ENCODE data around the gene GLI2. TPM values are rescaled to one million over a fixed set of nuclear protein-coding genes. Genes with fewer than 3 reads are reported as not detected.

The GLI2 gene
- total and polyA plus RNA-seq, 7 experiments from 2014 or later = 1.6 TPM; not detected in 6

DNA sequence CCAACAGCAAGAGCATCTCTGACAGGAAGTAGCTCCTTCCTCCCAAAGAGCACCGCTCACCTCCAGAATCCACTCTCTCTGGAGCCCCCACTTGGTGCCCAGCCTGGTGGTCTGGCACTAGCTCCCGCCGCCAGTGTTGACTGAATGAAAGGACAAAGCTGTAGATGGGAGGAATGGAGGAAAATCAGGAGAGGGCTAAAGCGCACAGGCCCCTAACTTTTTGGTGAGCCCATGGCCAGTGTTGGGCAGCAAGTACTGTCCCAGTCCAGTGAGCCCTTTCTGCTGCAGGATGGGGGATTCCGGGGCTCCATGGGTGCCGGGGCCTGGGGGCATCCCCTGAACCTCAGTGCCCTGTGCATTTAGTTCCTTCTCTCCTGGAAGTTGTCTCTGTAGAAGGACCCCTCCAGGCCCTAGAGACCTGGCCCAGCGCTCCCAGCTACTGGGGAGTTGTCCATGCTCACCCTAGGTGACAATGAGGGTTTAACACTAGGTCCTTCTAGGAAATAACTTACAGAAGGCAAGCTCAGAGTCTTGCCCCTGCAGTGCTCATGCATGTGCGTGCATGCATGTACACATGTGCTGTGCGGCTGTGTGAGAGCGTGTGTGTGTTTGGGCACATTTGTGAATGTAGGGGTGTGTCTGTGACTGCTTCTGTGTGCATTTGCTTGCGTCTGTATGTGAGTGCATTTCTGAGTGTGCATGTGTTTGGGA, 33.6 kb downstream of the GLI2 start:
- no peak overlapping the region for H3K4me3 ChIP-seq (ENCODE audit: low read length)
- Mint-ChIP-seq H3K4me1 (peaks cover 0 to 2% (median 0%) of the 10 kb centered on the region in 7 donors), H3K36me3 (no peaks in the 10 kb centered on the region), H3K4me3 (no peak overlapping the region), H3K9me3 (no peaks in the 10 kb centered on the region), H3K27ac (no peak overlapping the region), H3K27me3 (no peaks in the 10 kb centered on the region)
- H3K4me1 ChIP-seq (ENCODE audit: control insufficient read depth in 2 of 2, insufficient read depth in 2 of 2, low read length in 2 of 2) = no peaks in the 10 kb centered on the region
- H3K9me3 ChIP-seq (ENCODE audit: control insufficient read depth in 2 of 3, low read length in 3 of 3) = no peaks in the 10 kb centered on the region
- no peak for DNase-seq
- intact Hi-C loops (cut with micrococcal nuclease) = no loop called here
- H3K36me3 ChIP-seq (ENCODE audit: control insufficient read depth in 2 of 3, insufficient read depth in 3 of 3, low read length in 3 of 3) = no peaks in the 10 kb centered on the region
- no peaks in the 10 kb centered on the region for H3K27me3 ChIP-seq (ENCODE audit: control insufficient read depth in 2 of 2, insufficient read depth in 2 of 2, low read length in 2 of 2)
- H3K27ac ChIP-seq (ENCODE audit: low read depth, low read length) = no peak overlapping the region
- no peak for ATAC-seq
- POLR2A ChIA-PET = no interaction called here
- CTCF ChIA-PET = no interaction called here

DNA sequence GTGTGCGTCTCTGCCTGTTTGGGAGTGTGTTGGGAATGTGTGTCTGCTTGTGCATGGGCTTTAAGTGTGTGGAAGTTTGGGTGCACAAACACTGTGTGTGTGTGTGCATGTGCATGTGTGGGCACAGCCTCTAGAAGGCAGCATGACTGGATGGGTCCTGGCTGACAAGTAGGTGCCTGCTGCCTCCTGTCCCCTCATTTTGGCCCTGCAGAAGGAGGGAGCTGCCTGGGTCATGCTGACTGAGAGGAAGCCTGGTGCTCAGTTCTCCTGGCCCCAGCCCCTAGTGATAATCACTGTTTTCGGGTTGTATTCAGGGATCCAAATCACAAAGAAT, 34.1 kb downstream of the GLI2 start:
- no peak overlapping the region for H3K4me3 Mint-ChIP-seq
- ChIA-PET POLR2A (no interaction called here), CTCF (no interaction called here)
- no peak for DNase-seq
- no peaks in the 10 kb centered on the region for H3K36me3 Mint-ChIP-seq
- peaks cover 0 to 2% (median 0%) of the 10 kb centered on the region in 7 donors for H3K4me1 Mint-ChIP-seq
- no peaks in the 10 kb centered on the region for H3K4me1 ChIP-seq (ENCODE audit: control insufficient read depth in 2 of 2, insufficient read depth in 2 of 2, low read length in 2 of 2)
- H3K4me3 ChIP-seq (ENCODE audit: low read length) = no peak overlapping the region
- intact Hi-C loops (cut with micrococcal nuclease) = no loop called here
- no peaks in the 10 kb centered on the region for H3K27me3 Mint-ChIP-seq
- no peak overlapping the region for H3K27ac ChIP-seq (ENCODE audit: low read depth, low read length)
- no peak overlapping the region for H3K27ac Mint-ChIP-seq
- no peaks in the 10 kb centered on the region for H3K36me3 ChIP-seq (ENCODE audit: control insufficient read depth in 2 of 3, insufficient read depth in 3 of 3, low read length in 3 of 3)
- no peaks in the 10 kb centered on the region for H3K27me3 ChIP-seq (ENCODE audit: control insufficient read depth in 2 of 2, insufficient read depth in 2 of 2, low read length in 2 of 2)
- H3K9me3 Mint-ChIP-seq = no peaks in the 10 kb centered on the region
- no peak for ATAC-seq
- H3K9me3 ChIP-seq (ENCODE audit: control insufficient read depth in 2 of 3, low read length in 3 of 3) = no peaks in the 10 kb centered on the region

DNA sequence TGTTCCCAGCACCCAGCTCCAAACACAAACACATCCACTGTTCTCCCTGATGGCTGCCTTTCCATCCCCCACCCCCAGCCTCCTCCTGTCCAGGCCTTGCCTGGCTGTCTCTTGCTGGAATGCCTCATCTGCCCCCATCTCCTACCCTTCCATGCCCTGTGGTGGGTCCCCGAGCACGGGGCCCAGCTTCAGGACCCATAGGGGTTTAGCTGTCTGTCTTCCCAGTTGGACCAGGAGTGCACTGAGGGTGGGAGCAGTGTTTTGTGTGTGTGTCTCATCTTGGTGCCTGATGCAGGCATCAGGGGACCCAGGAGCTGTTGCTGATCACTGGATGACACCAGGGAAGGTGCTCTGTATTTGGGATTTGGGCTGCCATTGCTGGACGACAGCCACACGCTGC, 34.5 kb downstream of the GLI2 start:
- H3K27me3 Mint-ChIP-seq = no peaks in the 10 kb centered on the region
- no peaks in the 10 kb centered on the region for H3K9me3 Mint-ChIP-seq
- H3K4me3 Mint-ChIP-seq = no peak overlapping the region
- intact Hi-C loops (cut with micrococcal nuclease) = no loop called here
- Histone ChIP-seq H3K36me3 (ENCODE audit: control insufficient read depth in 2 of 3, insufficient read depth in 3 of 3, low read length in 3 of 3) (no peaks in the 10 kb centered on the region), H3K4me1 (ENCODE audit: control insufficient read depth in 2 of 2, insufficient read depth in 2 of 2, low read length in 2 of 2) (no peaks in the 10 kb centered on the region), H3K27me3 (ENCODE audit: control insufficient read depth in 2 of 2, insufficient read depth in 2 of 2, low read length in 2 of 2) (no peaks in the 10 kb centered on the region), H3K4me3 (ENCODE audit: low read length) (no peak overlapping the region), H3K27ac (ENCODE audit: low read depth, low read length) (no peak overlapping the region), H3K9me3 (ENCODE audit: control insufficient read depth in 2 of 3, low read length in 3 of 3) (no peaks in the 10 kb centered on the region)
- POLR2A ChIA-PET = no interaction called here
- DNase-seq (no peak), ATAC-seq (no peak)
- H3K4me1 Mint-ChIP-seq = peaks cover 0 to 2% (median 0%) of the 10 kb centered on the region in 7 donors
- no peak overlapping the region for H3K27ac Mint-ChIP-seq
- no peaks in the 10 kb centered on the region for H3K36me3 Mint-ChIP-seq
- CTCF ChIA-PET = no interaction called here

DNA sequence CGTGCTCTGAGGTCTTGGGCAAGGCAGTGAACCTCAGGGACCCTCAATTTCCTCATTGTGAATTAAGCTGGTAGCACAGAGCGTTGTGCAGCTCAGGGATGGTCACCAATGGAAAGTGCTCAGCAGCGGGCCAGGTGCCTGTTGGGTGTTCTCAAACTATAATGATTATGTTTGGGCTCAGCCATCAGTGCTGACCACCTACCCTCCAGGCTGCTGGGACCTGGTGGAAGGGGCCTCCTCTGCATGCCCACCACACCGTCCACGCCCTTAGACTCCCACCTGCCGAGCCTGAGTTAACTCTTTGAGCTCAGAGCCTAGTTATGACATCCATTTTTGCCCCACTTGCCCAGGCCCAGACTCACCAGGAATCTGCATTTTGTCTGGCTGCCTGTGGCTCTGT, 35.0 kb downstream of the GLI2 start:
- POLR2A ChIA-PET = no interaction called here
- CTCF ChIA-PET = no interaction called here

DNA sequence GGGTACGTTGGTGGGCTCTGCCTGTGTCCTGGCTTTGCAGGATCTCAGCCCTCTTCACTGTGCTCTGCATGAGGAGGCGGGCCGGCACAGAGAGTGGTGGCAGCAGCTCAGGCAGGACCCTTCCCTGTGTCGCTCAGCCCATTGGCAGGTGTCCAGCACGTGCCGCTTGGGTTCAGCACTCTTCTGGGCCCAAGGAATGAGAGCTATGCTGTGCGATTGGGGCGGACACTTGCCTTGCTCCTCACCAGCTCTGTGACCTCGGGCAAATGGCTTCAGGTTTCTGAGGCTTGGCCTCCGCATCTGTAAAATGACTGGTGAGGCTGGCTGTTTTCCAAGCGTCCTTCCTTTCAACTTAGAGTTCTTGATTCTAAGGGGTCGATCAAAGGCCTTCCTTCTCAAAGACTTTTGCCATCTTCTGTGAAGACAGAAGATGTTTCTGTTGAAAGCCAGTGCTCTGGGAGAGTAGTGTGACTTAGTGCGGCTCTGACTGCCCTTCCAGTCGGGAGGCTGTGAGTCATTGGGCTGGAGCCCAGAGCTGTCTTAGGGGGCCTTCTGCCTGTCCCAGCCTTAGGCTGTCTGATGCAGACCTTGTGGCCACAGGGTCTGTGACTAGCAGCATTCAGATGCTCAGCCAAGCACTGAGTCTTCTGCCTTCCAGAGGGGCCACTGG, 35.6 kb downstream of the GLI2 start:
- intact Hi-C loops (cut with micrococcal nuclease) = no loop called here
- Mint-ChIP-seq H3K4me3 (no peak overlapping the region), H3K27me3 (no peaks in the 10 kb centered on the region), H3K27ac (no peak overlapping the region), H3K4me1 (peaks cover 0 to 2% (median 0%) of the 10 kb centered on the region in 7 donors), H3K36me3 (no peaks in the 10 kb centered on the region), H3K9me3 (no peaks in the 10 kb centered on the region)
- no peaks in the 10 kb centered on the region for H3K36me3 ChIP-seq (ENCODE audit: control insufficient read depth in 2 of 3, insufficient read depth in 3 of 3, low read length in 3 of 3)
- no peak overlapping the region for H3K27ac ChIP-seq (ENCODE audit: low read depth, low read length)
- H3K4me3 ChIP-seq (ENCODE audit: low read length) = no peak overlapping the region
- no peak for ATAC-seq
- CTCF ChIA-PET = no interaction called here
- H3K9me3 ChIP-seq (ENCODE audit: control insufficient read depth in 2 of 3, low read length in 3 of 3) = no peaks in the 10 kb centered on the region
- H3K27me3 ChIP-seq (ENCODE audit: control insufficient read depth in 2 of 2, insufficient read depth in 2 of 2, low read length in 2 of 2) = no peaks in the 10 kb centered on the region
- no peaks in the 10 kb centered on the region for H3K4me1 ChIP-seq (ENCODE audit: control insufficient read depth in 2 of 2, insufficient read depth in 2 of 2, low read length in 2 of 2)
- POLR2A ChIA-PET = no interaction called here
- DNase-seq = no peak

More for the DNA sequence above, 35.0 kb downstream of the GLI2 start:
- no peak overlapping the region for H3K27ac ChIP-seq (ENCODE audit: low read depth, low read length)
- H3K36me3 ChIP-seq (ENCODE audit: control insufficient read depth in 2 of 3, insufficient read depth in 3 of 3, low read length in 3 of 3) = no peaks in the 10 kb centered on the region
- H3K27ac Mint-ChIP-seq = no peak overlapping the region
- H3K9me3 ChIP-seq (ENCODE audit: control insufficient read depth in 2 of 3, low read length in 3 of 3) = no peaks in the 10 kb centered on the region
- H3K4me1 ChIP-seq (ENCODE audit: control insufficient read depth in 2 of 2, insufficient read depth in 2 of 2, low read length in 2 of 2) = no peaks in the 10 kb centered on the region
- H3K4me1 Mint-ChIP-seq = peaks cover 0 to 2% (median 0%) of the 10 kb centered on the region in 7 donors
- intact Hi-C loops (cut with micrococcal nuclease) = no loop called here
- ATAC-seq (no peak), DNase-seq (no peak)
- no peaks in the 10 kb centered on the region for H3K27me3 ChIP-seq (ENCODE audit: control insufficient read depth in 2 of 2, insufficient read depth in 2 of 2, low read length in 2 of 2)
- H3K4me3 ChIP-seq (ENCODE audit: low read length) = no peak overlapping the region
- H3K9me3 Mint-ChIP-seq = no peaks in the 10 kb centered on the region
- no peak overlapping the region for H3K4me3 Mint-ChIP-seq
- no peaks in the 10 kb centered on the region for H3K36me3 Mint-ChIP-seq
- H3K27me3 Mint-ChIP-seq = no peaks in the 10 kb centered on the region

DNA sequence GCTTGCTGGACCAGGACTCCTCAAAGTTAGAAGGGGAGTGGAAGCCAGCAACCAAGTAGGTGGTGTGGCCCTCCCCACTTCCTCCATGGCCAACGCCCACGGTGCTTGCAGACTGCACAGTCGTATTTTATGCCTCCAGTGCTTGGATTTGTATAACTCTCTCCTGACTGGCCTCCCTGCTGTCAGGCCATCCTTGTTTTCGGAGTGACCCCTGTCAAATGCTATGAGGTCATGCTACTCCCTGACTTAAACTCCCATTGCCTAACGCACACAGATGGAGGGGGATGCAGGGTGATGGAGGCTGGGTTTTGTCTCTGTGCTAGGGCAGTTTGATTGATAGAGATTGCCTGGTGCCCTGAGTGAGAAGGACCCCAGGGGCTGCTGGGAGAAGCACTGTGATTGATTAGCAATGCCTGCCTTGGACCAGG, 36.1 kb downstream of the GLI2 start:
- no peak overlapping the region for H3K4me3 Mint-ChIP-seq
- H3K27ac ChIP-seq (ENCODE audit: low read depth, low read length) = no peak overlapping the region
- H3K27ac Mint-ChIP-seq = no peak overlapping the region
- H3K27me3 Mint-ChIP-seq = no peaks in the 10 kb centered on the region
- H3K36me3 Mint-ChIP-seq = no peaks in the 10 kb centered on the region
- no peaks in the 10 kb centered on the region for H3K27me3 ChIP-seq (ENCODE audit: control insufficient read depth in 2 of 2, insufficient read depth in 2 of 2, low read length in 2 of 2)
- no peaks in the 10 kb centered on the region for H3K9me3 Mint-ChIP-seq
- H3K4me1 Mint-ChIP-seq = peaks cover 0 to 2% (median 0%) of the 10 kb centered on the region in 7 donors
- H3K4me3 ChIP-seq (ENCODE audit: low read length) = no peak overlapping the region
- no peaks in the 10 kb centered on the region for H3K4me1 ChIP-seq (ENCODE audit: control insufficient read depth in 2 of 2, insufficient read depth in 2 of 2, low read length in 2 of 2)
- no peak for ATAC-seq
- intact Hi-C loops (cut with micrococcal nuclease) = no loop called here
- no peaks in the 10 kb centered on the region for H3K36me3 ChIP-seq (ENCODE audit: control insufficient read depth in 2 of 3, insufficient read depth in 3 of 3, low read length in 3 of 3)
- no peak for DNase-seq
- H3K9me3 ChIP-seq (ENCODE audit: control insufficient read depth in 2 of 3, low read length in 3 of 3) = no peaks in the 10 kb centered on the region
- POLR2A ChIA-PET = no interaction called here
- CTCF ChIA-PET = no interaction called here

DNA sequence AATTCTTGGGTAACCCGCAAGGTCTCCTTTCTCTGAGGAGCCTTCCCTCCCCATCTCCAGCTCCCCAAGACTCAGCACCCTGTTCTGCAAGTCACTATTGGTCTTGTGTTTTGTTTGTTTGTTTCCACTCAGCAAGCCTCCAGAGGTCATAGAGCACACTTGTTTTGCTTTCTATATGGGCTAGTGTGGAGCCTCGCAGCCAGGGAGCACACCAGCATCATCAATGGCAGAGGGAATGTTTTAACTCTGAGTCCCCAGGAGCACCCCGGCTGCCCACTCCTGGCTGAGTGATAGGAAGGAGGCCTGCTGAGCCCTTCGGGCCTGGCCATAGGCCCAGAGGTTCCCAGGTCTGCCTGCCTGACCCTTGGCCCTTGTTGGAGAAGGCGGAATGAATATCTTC, 36.6 kb downstream of the GLI2 start:
- ChIA-PET CTCF (no interaction called here), POLR2A (no interaction called here)
- H3K27ac ChIP-seq (ENCODE audit: low read depth, low read length) = no peak overlapping the region
- H3K27me3 ChIP-seq (ENCODE audit: control insufficient read depth in 2 of 2, insufficient read depth in 2 of 2, low read length in 2 of 2) = no peaks in the 10 kb centered on the region
- DNase-seq (no peak), ATAC-seq (no peak)
- peaks cover 0 to 2% (median 0%) of the 10 kb centered on the region in 7 donors for H3K4me1 Mint-ChIP-seq
- H3K4me1 ChIP-seq (ENCODE audit: control insufficient read depth in 2 of 2, insufficient read depth in 2 of 2, low read length in 2 of 2) = no peaks in the 10 kb centered on the region
- H3K9me3 ChIP-seq (ENCODE audit: control insufficient read depth in 2 of 3, low read length in 3 of 3) = no peaks in the 10 kb centered on the region
- intact Hi-C loops (cut with micrococcal nuclease) = no loop called here
- no peaks in the 10 kb centered on the region for H3K27me3 Mint-ChIP-seq
- no peak overlapping the region for H3K4me3 Mint-ChIP-seq
- no peak overlapping the region for H3K4me3 ChIP-seq (ENCODE audit: low read length)
- no peak overlapping the region for H3K27ac Mint-ChIP-seq
- no peaks in the 10 kb centered on the region for H3K9me3 Mint-ChIP-seq
- no peaks in the 10 kb centered on the region for H3K36me3 Mint-ChIP-seq
- no peaks in the 10 kb centered on the region for H3K36me3 ChIP-seq (ENCODE audit: control insufficient read depth in 2 of 3, insufficient read depth in 3 of 3, low read length in 3 of 3)

Data from naive thymus-derived CD4-positive, alpha-beta T cell (primary cell).